HCT116 (cell line): ENCODE measurements around the gene APIP. TPM values are rescaled to one million over a fixed set of nuclear protein-coding genes. Genes with fewer than 3 reads are reported as not detected.

ENCODE experiments used
- ATAC-seq: fragments of 200-7000 bp; cut with Tn5 transposase; 2 replicates; pipeline ENCODE4 v1.9.1; 2020; ENCODE audit warnings: mild to moderate bottlenecking, moderate library complexity
- BruUV-seq: library from RNA; stranded (reverse); fragments of 400-500 nt; replicated peaks from 2 replicates; lab custom pipeline; 2021; lab: Mats Ljungman, UMichigan
- CTCF ChIA-PET: fragments of 300-600 bp; sonication (Branson Sonifier 250); formaldehyde crosslinking; loops from one replicate; lab custom pipeline; 2021; ENCODE audit warnings: antibody characterized with exemption; lab: Charles Lee
- POLR2A ChIA-PET: fragments of 300-600, 350-600 bp; sonication (Branson Sonifier 250); formaldehyde crosslinking; loops from one replicate; lab custom pipeline; 2021; ENCODE audit warnings: antibody characterized with exemption; lab: Charles Lee
- RAD21 ChIA-PET, 2 experiments: fragments of 300-600 bp; sonication (Branson Sonifier 250); formaldehyde crosslinking; loops; one replicate each; lab custom pipeline; 2023; ENCODE audit warnings: low total read pairs in 2 of 2; ENCODE audit not compliant: uncharacterized antibody in 2 of 2, unreplicated experiment in 2 of 2, low non-redundant PET in 1 of 2; lab: Charles Lee
- DNase-seq: peaks from one replicate; pipeline ENCODE4 v3.0.0-alpha.2; 2010; ENCODE audit warnings: low read depth, low spot score
- H2AFZ ChIP-seq: fragments of 200-600 bp; shearing (Covaris generic), sonication (generic); 2 replicates; pipeline ENCODE4 v1.6.1; 2017; ENCODE audit warnings: low read depth, mixed run types, mixed read lengths, antibody characterized with exemption, low read length; ENCODE audit not compliant: poor library complexity, severe bottlenecking
- H3K27ac ChIP-seq: 2 replicates; pipeline ENCODE4 v1.5.1; 2012; ENCODE audit warnings: low read depth, low read length
- H3K27me3 ChIP-seq: fragments of 200-600 bp; sonication (generic); 2 replicates; pipeline ENCODE4 v1.6.1; 2016; ENCODE audit warnings: mixed run types, low read length, mixed read lengths; ENCODE audit not compliant: insufficient read depth
- H3K36me3 ChIP-seq, 2 experiments: fragments of 200-500 bp in 1 of 2; fragments of 200-600 bp in 1 of 2; sonication (Bioruptor generic) in 1 of 2; sonication (generic) in 1 of 2; 2 replicates each; pipeline versions ENCODE4 v1.5.1 to v1.6.1; 2014 to 2016; ENCODE audit warnings: low read length in 2 of 2, inconsistent platforms in 1 of 2, mixed read lengths in 1 of 2, mixed run types in 1 of 2; ENCODE audit not compliant: insufficient read depth in 2 of 2, control insufficient read depth in 1 of 2
- H3K4me1 ChIP-seq, 2 experiments: fragments of 200-600 bp in 1 of 2; sonication (generic) in 1 of 2; 2 replicates each; pipeline versions ENCODE4 v1.5.1 to v1.6.1; 2012 to 2017; ENCODE audit warnings: low read length in 2 of 2, inconsistent platforms in 1 of 2, mild to moderate bottlenecking in 1 of 2, mixed read lengths in 1 of 2, mixed run types in 1 of 2, moderate library complexity in 1 of 2; ENCODE audit not compliant: insufficient read depth in 2 of 2, control insufficient read depth in 1 of 2
- H3K4me2 ChIP-seq: fragments of 200-600 bp; sonication (generic); 2 replicates; pipeline ENCODE4 v1.6.1; 2017; ENCODE audit warnings: mixed run types, low read length, mixed read lengths
- H3K4me3 ChIP-seq, 2 experiments: fragments of 200-600 bp in 1 of 2; sonication (generic) in 1 of 2; replicated peaks in 1 of 2; 2 replicates each; pipeline ENCODE4 v1.5.1; 2011 to 2016; ENCODE audit warnings: low read length in 2 of 2, control low read depth in 1 of 2, low read depth in 1 of 2, mild to moderate bottlenecking in 1 of 2, mixed read lengths in 1 of 2, mixed run types in 1 of 2
- H3K79me2 ChIP-seq: fragments of 200-600 bp; sonication (generic); 2 replicates; pipeline ENCODE4 v1.6.1; 2017; ENCODE audit warnings: mild to moderate bottlenecking, mixed run types, low read length, moderate library complexity, mixed read lengths; ENCODE audit not compliant: insufficient read depth
- H3K9ac ChIP-seq: fragments of 200-600 bp; sonication (generic); 2 replicates; pipeline ENCODE4 v1.6.1; 2016; ENCODE audit warnings: low read length, mixed read lengths
- H3K9me2 ChIP-seq: fragments of 200-600 bp; sonication (generic), shearing (Covaris generic); 2 replicates; pipeline ENCODE4 v1.6.1; 2017; ENCODE audit warnings: mixed run types, mild to moderate bottlenecking, moderate library complexity; ENCODE audit not compliant: insufficient read depth
- H3K9me3 ChIP-seq, 2 experiments: fragments of 200-500 bp in 1 of 2; fragments of 200-600 bp in 1 of 2; sonication (Bioruptor generic) in 1 of 2; sonication (generic) in 1 of 2; 2 replicates each; pipeline ENCODE4 v1.6.1; 2014 to 2017; ENCODE audit warnings: low read length in 2 of 2, mixed read lengths in 2 of 2, inconsistent platforms in 1 of 2, low read depth in 1 of 2, mild to moderate bottlenecking in 1 of 2, mixed run types in 1 of 2, moderate library complexity in 1 of 2; ENCODE audit not compliant: control insufficient read depth in 1 of 2, insufficient read depth in 1 of 2
- H4K20me1 ChIP-seq: fragments of 200-600 bp; sonication (generic), shearing (Covaris generic); 2 replicates; pipeline ENCODE4 v1.6.1; 2017; ENCODE audit warnings: mixed run types, mild to moderate bottlenecking, moderate library complexity; ENCODE audit not compliant: insufficient read depth
- ATF3 ChIP-seq: IDR thresholded peaks from 2 replicates; pipeline ENCODE4 v1.6.1; 2012
- CEBPB ChIP-seq: IDR thresholded peaks from 2 replicates; pipeline ENCODE4 v1.6.1; 2012; ENCODE audit warnings: low read depth
- CTCF ChIP-seq, 3 experiments: fragments of 200-600 bp in 1 of 3; sonication (generic) in 1 of 3; IDR thresholded peaks in 2 of 3; conservative IDR thresholded peaks in 1 of 3; 2 replicates each; pipeline ENCODE4 v1.5.1; 2012 to 2017; ENCODE audit warnings: low read depth in 2 of 3, low read length in 2 of 3, antibody characterized with exemption in 1 of 3, borderline replicate concordance in 1 of 3, control low read depth in 1 of 3, mild to moderate bottlenecking in 1 of 3, mixed read lengths in 1 of 3, mixed run types in 1 of 3, moderate library complexity in 1 of 3; ENCODE audit not compliant: insufficient read depth in 1 of 3
- EGR1 ChIP-seq: IDR thresholded peaks from 2 replicates; pipeline ENCODE4 v1.6.1; 2012; ENCODE audit warnings: low read depth
- EZH2 ChIP-seq: fragments of 200-600 bp; sonication (generic); IDR thresholded peaks from 2 replicates; pipeline ENCODE4 v1.6.1; 2017; ENCODE audit warnings: antibody characterized with exemption, mixed run types
- FOSL1 ChIP-seq: IDR thresholded peaks from 2 replicates; pipeline ENCODE4 v1.6.1; 2012; ENCODE audit warnings: low read depth
- JUND ChIP-seq: IDR thresholded peaks from 2 replicates; pipeline ENCODE4 v1.6.1; 2012
- MAX ChIP-seq: IDR thresholded peaks from 2 replicates; pipeline ENCODE4 v1.6.1; 2012
- POLR2A ChIP-seq: IDR thresholded peaks from 2 replicates; pipeline ENCODE4 v1.7.0; 2011; ENCODE audit warnings: borderline replicate concordance; ENCODE audit not compliant: insufficient read depth, insufficient read length; ENCODE audit errors: extremely low read depth
- POLR2AphosphoS5 ChIP-seq: IDR thresholded peaks from 2 replicates; pipeline ENCODE4 v1.6.1; 2011; ENCODE audit warnings: mild to moderate bottlenecking, low read depth, low read length, moderate library complexity
- RAD21 ChIP-seq: IDR thresholded peaks from 2 replicates; pipeline ENCODE4 v1.6.1; 2012; ENCODE audit warnings: low read depth, mild to moderate bottlenecking
- REST ChIP-seq: IDR thresholded peaks from 2 replicates; pipeline ENCODE4 v1.6.1; 2012; ENCODE audit warnings: low read depth
- SIN3A ChIP-seq: IDR thresholded peaks from 2 replicates; pipeline ENCODE4 v1.6.1; 2012; ENCODE audit warnings: low read depth
- SP1 ChIP-seq: IDR thresholded peaks from 2 replicates; pipeline ENCODE4 v1.6.1; 2012; ENCODE audit warnings: low read depth
- SRF ChIP-seq: IDR thresholded peaks from 2 replicates; pipeline ENCODE4 v1.6.1; 2012; ENCODE audit warnings: low read depth
- TCF7L2 ChIP-seq: IDR thresholded peaks from 2 replicates; pipeline ENCODE4 v1.7.0; 2011; ENCODE audit warnings: borderline replicate concordance, inconsistent platforms; ENCODE audit not compliant: insufficient read depth, insufficient read length; ENCODE audit errors: extremely low read depth
- YY1 ChIP-seq: IDR thresholded peaks from 2 replicates; pipeline ENCODE4 v1.6.1; 2011; ENCODE audit warnings: low read length, low read depth, moderate library complexity, mild to moderate bottlenecking; ENCODE audit not compliant: insufficient replicate concordance; ENCODE audit errors: extremely low read depth
- ZFX ChIP-seq: fragments of 450-650 bp; IDR thresholded peaks from 2 replicates; pipeline ENCODE4 v1.6.1; 2017
- ZNF274 ChIP-seq: fragments of 200-500 bp; sonication (Bioruptor generic); IDR thresholded peaks from 2 replicates; pipeline ENCODE4 v1.6.1; 2014; ENCODE audit warnings: mild to moderate bottlenecking, low read depth, low read length, inconsistent platforms
- intact Hi-C: fragments of 100-400 bp; cut with micrococcal nuclease; formaldehyde crosslinking; loops from 2 replicates; pipeline ENCODE4 v1.10.0; 2022
- total RNA-seq: library from RNA; stranded (reverse); gene quantifications from one replicate; pipeline ENCODE4 v1.2.1, GENCODE V29; 2021; ENCODE audit not compliant: unreplicated experiment

Gene APIP
- total RNA-seq, 1 experiment from 2014 or later: 41.2 TPM

- ChIA-PET POLR2A (no interaction called here), CTCF (interaction anchor here (1.0 kb wide), 1 partner anchor 296 kb away, joined by 3 read pairs; no protein-coding TSS in a partner anchor), RAD21 (no interaction called here)
- Histone ChIP-seq H3K9ac (no peak overlapping the region), H3K4me2 (no peak overlapping the region), H4K20me1 (no peaks in the 10 kb centered on the region), H3K27me3 (no peaks in the 10 kb centered on the region), H3K4me3 (no peak overlapping the region), H3K36me3 (0 out of 4 replicates have a peak, but pooled peaks cover 0 to 3% of the 10 kb centered on the region in 2 experiments), H2AFZ (no peak overlapping the region), H3K4me1 (no peaks in the 10 kb centered on the region), H3K79me2 (no peaks in the 10 kb centered on the region), H3K9me3 (no peaks in the 10 kb centered on the region), H3K27ac (no peak overlapping the region), H3K9me2 (no peaks in the 10 kb centered on the region)
- BruUV-seq: no TSS peak
- intact Hi-C loops: no loop called here
- DNase-seq: no peak
- no peak for ATAC-seq
- TF ChIP-seq SP1 (no peak), POLR2AphosphoS5 (no peak), JUND (no peak), EZH2 (no peak), REST (no peak), CTCF (IDR thresholded peaks at IDR 0.05 in 2 of 3, conservative IDR thresholded peaks at IDR 0.05 in 1 of 3; ENCODE audit: borderline replicate concordance in 1 of 3, insufficient read depth in 1 of 3, low read depth in 2 of 3, low read length in 2 of 3) (no peak), YY1 (no peak), SRF (no peak), ATF3 (no peak), ZNF274 (no peak), TCF7L2 (no peak), POLR2A (no peak), CEBPB (no peak), SIN3A (no peak), RAD21 (no peak), FOSL1 (no peak), ZFX (no peak), EGR1 (no peak), MAX (no peak)
Measured at GRCh38 chr11:34881900-34882299, 34.3 kb downstream of the APIP start.
